ENCODE measurements around the gene JMY. TPM values are rescaled to one million over a fixed set of nuclear protein-coding genes. Genes with fewer than 3 reads are reported as not detected.

The JMY gene
- total RNA-seq, 4 donors from 2014 or later = 7.0 to 30.1 (median 11.3) TPM

GRCh38 chr5:79287380-79287779 lies 51.4 kb downstream of the JMY start:
- no peak for TF ChIP-seq CTCF (IDR thresholded peaks at IDR 0.05)
- ATAC-seq (ENCODE audit: low FRiP score) (no peak), DNase-seq (ENCODE audit: low spot score) (no peak)

- TF ChIP-seq CTCF (IDR thresholded peaks at IDR 0.05) = no peak
- no peak for ATAC-seq (ENCODE audit: low FRiP score)
- DNase-seq (ENCODE audit: low spot score) = no peak
These were observed 52.0 kb downstream of the JMY start for GRCh38 chr5:79287907-79288306.

- ATAC-seq (ENCODE audit: low FRiP score) = no peak
- TF ChIP-seq CTCF (IDR thresholded peaks at IDR 0.05) = no peak
These were observed 59.1 kb downstream of the JMY start for GRCh38 chr5:79295029-79295428.

GRCh38 chr5:79297661-79298060 lies 61.7 kb downstream of the JMY start:
- TF ChIP-seq CTCF (IDR thresholded peaks at IDR 0.05) = no peak
- ATAC-seq (ENCODE audit: low FRiP score) (no peak), DNase-seq (ENCODE audit: low spot score) (no peak)

More at GRCh38 chr5:79295029-79295428, 59.1 kb downstream of the JMY start:
- no peak for DNase-seq (ENCODE audit: low spot score)

- ATAC-seq (ENCODE audit: low FRiP score) (no peak), DNase-seq (ENCODE audit: low spot score) (no peak)
- no peak for TF ChIP-seq CTCF (IDR thresholded peaks at IDR 0.05)
These were observed 65.2 kb downstream of the JMY start for GRCh38 chr5:79301046-79301712.

GRCh38 chr5:79302454-79302853 lies 66.5 kb downstream of the JMY start:
- ATAC-seq (ENCODE audit: low FRiP score) = no peak
- no peak for DNase-seq (ENCODE audit: low spot score)
- no peak for TF ChIP-seq CTCF (IDR thresholded peaks at IDR 0.05)

GRCh38 chr5:79305706-79306105 lies 69.8 kb downstream of the JMY start:
- no peak for DNase-seq (ENCODE audit: low spot score)
- TF ChIP-seq CTCF (IDR thresholded peaks at IDR 0.05) = no peak
- no peak for ATAC-seq (ENCODE audit: low FRiP score)
